GM20000 (cell line): ENCODE measurements around the gene GMPR.
"Not testable (repeated sequence)": the region's sequence is repeated elsewhere in the genome, so short reads cannot be mapped to it uniquely, and the experiment has no call there.

Source experiments
- DNase-seq: peaks from one replicate; pipeline ENCODE4 v3.0.0; 2012; ENCODE audit warnings: low spot score
- TF ChIP-seq, protein P1 (sequence below): IDR thresholded peaks from 2 replicates; pipeline ENCODE4 v1.5.1; 2012; ENCODE audit warnings: mild to moderate bottlenecking, control low read depth; ENCODE audit errors: extremely low read depth, missing control alignments

Gene GMPR

GRCh38 chr6:16264785-16265184, 26.4 kb downstream of the GMPR start:
- DNase-seq: no peak
- TF ChIP-seq, protein P1, sequence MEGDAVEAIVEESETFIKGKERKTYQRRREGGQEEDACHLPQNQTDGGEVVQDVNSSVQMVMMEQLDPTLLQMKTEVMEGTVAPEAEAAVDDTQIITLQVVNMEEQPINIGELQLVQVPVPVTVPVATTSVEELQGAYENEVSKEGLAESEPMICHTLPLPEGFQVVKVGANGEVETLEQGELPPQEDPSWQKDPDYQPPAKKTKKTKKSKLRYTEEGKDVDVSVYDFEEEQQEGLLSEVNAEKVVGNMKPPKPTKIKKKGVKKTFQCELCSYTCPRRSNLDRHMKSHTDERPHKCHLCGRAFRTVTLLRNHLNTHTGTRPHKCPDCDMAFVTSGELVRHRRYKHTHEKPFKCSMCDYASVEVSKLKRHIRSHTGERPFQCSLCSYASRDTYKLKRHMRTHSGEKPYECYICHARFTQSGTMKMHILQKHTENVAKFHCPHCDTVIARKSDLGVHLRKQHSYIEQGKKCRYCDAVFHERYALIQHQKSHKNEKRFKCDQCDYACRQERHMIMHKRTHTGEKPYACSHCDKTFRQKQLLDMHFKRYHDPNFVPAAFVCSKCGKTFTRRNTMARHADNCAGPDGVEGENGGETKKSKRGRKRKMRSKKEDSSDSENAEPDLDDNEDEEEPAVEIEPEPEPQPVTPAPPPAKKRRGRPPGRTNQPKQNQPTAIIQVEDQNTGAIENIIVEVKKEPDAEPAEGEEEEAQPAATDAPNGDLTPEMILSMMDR: no peak

GRCh38 chr6:16265351-16266341, 27.3 kb downstream of the GMPR start:
- TF ChIP-seq, protein P1: no peak
- no peak for DNase-seq

DNA sequence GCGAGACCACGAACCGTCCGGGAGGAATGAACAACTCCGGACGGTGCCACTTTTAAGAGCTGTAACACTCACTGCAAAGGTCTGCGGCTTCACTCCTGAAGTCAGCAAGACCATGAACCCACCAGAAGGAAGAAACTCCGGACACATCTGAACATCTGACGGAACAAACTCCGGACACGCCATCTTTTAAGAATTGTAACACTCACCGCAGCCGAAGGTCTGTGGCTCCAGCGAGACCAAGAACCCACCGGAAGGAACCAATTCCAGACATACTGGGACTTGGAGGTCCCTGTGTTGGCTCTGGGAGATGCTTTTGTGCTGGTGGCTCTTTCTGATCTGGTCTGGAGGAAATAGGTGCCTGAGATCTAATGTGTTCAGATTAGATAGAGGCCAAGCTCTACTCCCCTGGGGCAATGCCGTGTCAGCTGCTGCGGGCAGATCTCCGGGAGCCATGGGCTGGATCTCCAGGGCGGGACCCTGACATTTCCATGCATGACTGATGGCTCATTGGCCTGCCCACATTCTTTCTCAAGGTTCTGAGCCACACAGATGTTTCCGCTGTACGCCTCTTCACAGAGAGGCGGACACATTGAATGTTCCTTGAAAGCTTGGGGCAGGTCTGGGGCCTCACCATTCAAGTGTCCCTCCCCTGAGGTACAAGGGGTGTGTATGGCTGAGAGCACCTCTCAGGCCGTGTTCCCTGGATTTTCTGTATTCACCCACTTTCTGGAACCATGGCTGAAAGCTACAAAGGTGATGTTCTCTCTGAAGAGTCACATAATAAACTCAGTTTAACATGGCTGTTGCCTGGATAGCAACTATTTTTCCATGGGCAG, 29.3 kb downstream of the GMPR start:
- TF ChIP-seq, protein P1: no peak
- DNase-seq: no peak

DNA sequence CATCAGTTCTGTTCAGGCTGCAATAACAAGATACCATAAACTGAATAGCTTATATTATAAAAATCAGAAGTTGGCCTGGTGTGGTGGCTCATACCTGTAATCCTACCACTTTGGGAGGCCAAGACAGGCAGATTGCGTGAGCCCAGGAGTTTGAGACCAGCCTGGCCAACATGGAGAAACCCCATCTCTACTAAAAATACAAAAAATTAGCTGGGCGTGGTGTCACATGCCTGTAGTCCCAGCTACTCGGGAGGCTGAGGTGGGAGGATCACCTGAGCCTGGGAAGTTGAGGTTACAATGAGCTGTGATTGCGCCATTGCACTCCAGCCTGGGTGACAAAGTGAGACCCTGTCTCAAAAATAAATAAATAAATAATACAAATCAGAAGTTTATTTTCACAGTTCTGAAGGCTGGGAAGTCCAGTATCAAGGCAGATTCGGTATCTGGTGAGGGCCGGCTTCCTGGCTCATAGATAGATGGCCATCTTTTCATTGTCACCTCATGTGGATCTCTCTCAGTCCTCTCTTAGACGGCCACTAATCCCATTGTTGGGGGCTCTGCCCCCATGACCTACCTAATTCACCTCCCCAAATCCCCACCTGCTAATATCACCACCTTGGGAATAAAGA, 31.2 kb downstream of the GMPR start:
- DNase-seq: not testable (repeated sequence)

GRCh38 chr6:16270178-16270794, 31.9 kb downstream of the GMPR start:
- DNase-seq: no peak
- TF ChIP-seq, protein P1: no peak

DNA sequence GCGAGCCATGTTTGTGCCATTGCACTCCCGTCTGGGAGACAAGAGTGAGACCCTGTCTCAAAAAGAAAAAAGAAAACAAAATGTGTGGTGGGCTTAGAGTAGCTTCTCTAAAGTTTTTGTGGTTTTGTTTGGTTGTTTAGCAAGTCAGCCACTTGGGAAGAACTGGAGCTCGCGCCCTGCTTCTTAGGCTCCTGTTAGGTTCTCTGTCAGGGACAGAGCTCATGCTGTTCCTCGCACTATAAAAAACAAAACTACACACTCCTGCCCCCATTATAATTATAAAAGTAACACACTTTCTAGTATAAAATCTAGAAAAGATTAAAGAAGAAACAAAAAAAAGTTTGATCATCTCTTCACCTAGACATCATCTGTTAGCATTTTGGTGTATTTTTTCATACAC, 33.0 kb downstream of the GMPR start:
- no peak for DNase-seq
- TF ChIP-seq, protein P1: no peak

DNA sequence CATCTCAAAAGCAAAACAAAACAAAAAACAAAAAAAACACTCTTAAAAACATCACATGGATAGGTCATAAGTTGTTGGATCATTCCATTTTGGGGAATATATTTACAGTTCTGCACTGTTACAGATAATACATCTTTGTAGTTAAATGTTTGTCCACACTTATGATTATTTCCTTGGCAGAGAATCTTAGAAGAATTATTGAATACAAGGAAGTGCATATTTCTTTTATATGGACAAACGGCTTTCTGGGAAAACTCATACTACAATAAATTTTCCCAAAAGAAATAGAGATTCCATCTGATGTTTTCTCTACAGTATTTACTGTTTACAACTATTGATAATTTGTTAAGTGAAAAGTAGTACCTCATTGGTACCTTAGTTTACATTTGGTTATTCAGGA, 33.8 kb downstream of the GMPR start:
- TF ChIP-seq, protein P1: no peak
- DNase-seq: no peak
